Lower leg skin (tissue), 4 donors: ENCODE measurements around the gene TYW3. TPM values are rescaled to one million over a fixed set of nuclear protein-coding genes. Genes with fewer than 3 reads are reported as not detected.
"Not testable (repeated sequence)": the region's sequence is repeated elsewhere in the genome, so short reads cannot be mapped to it uniquely, and the experiment has no call there.

ENCODE experiments used
- DNase-seq, 2 donors: peaks; one replicate each; pipeline ENCODE4 v3.0.0-alpha.2; 2019; ENCODE audit warnings: low spot score in 2 of 2
- H3K4me3 ChIP-seq: fragments of 200-600 bp; sonication (generic); 2 replicates; pipeline ENCODE4 v1.5.1; 2017; ENCODE audit warnings: mild to moderate bottlenecking, low read depth; ENCODE audit not compliant: poor library complexity, severe bottlenecking
- CTCF ChIP-seq, 3 donors: fragments of 450-650 bp; IDR thresholded peaks; one replicate each; pipeline ENCODE4 v1.5.1; 2016; ENCODE audit warnings: antibody characterized with exemption in 3 of 3, mild to moderate bottlenecking in 3 of 3, moderate library complexity in 2 of 3
- POLR2A ChIP-seq, 2 donors: fragments of 450-650 bp; IDR thresholded peaks; one replicate each; pipeline ENCODE4 v1.6.1; 2016 to 2017; ENCODE audit warnings: antibody characterized with exemption in 2 of 2, mild to moderate bottlenecking in 1 of 2, moderate library complexity in 1 of 2
- WGBS, 2 donors: methylation state at CpG; one replicate each; pipeline ENCODE4 v1.1.5; 2018; 5-methylcytosine and 5-hydroxymethylcytosine counted together
- intact Hi-C: fragments of 100-400 bp; cut with DNase I; formaldehyde crosslinking; loops from one replicate; pipeline ENCODE4 v1.15.0; 2023; ENCODE audit warnings: low total_unique reads
- total RNA-seq, 4 donors: library from RNA; depleted of rRNA; stranded (reverse); fragments of >200 nt; gene quantifications; one replicate each; pipeline ENCODE4 v1.1.0, GENCODE V29; 2016

Gene TYW3
- total RNA-seq, 4 donors from 2014 or later: 6.5 to 10.8 (median 8.7) TPM

GRCh38 chr1:74717626-74718025, 15.3 kb upstream of the TYW3 start:
- intact Hi-C loops: no loop called here
- WGBS, 2 donors: 98 to 100% methylated on average over 2 of the region's 2 CpGs
- DNase-seq: no peak
- TF ChIP-seq POLR2A (IDR thresholded peaks at IDR 0.05) (no peak), CTCF (IDR thresholded peaks at IDR 0.05) (no peak)
- no peak overlapping the region for H3K4me3 ChIP-seq

GRCh38 chr1:74726063-74726462, 6.9 kb upstream of the TYW3 start:
- no peak for DNase-seq
- no peak overlapping the region for H3K4me3 ChIP-seq
- TF ChIP-seq POLR2A (IDR thresholded peaks at IDR 0.05) (no peak), CTCF (IDR thresholded peaks at IDR 0.05) (no peak)
- 100% methylated on average over 1 of the region's 1 CpG for WGBS, 2 donors
- intact Hi-C loops: no loop called here

- no peak overlapping the region for H3K4me3 ChIP-seq
- TF ChIP-seq POLR2A (IDR thresholded peaks at IDR 0.05): no peak
- TF ChIP-seq CTCF (IDR thresholded peaks at IDR 0.05): no peak
- WGBS, 2 donors: 30 to 85% methylated on average over 3 of the region's 3 CpGs
- no peak for DNase-seq
- intact Hi-C loops: no loop called here
Observed at GRCh38 chr1:74728736-74729135, 4.2 kb upstream of the TYW3 start.

GRCh38 chr1:74729741-74730478, 3.0 kb upstream of the TYW3 start:
- intact Hi-C loops: no loop called here
- no peak for DNase-seq
- no peak overlapping the region for H3K4me3 ChIP-seq
- 61 to 66% methylated on average over 6 of the region's 6 CpGs for WGBS, 2 donors
- TF ChIP-seq CTCF (IDR thresholded peaks at IDR 0.05) (no peak), POLR2A (IDR thresholded peaks at IDR 0.05) (no peak)

- no peak for DNase-seq
- intact Hi-C loops: no loop called here
- WGBS, 2 donors: 64 to 81% methylated on average over 11 of the region's 11 CpGs
- no peak overlapping the region for H3K4me3 ChIP-seq
- TF ChIP-seq POLR2A (IDR thresholded peaks at IDR 0.05) (no peak), CTCF (IDR thresholded peaks at IDR 0.05) (no peak)
Observed at GRCh38 chr1:74731399-74732052, 1.4 kb upstream of the TYW3 start.

- intact Hi-C loops, DNase-seq: not testable (repeated sequence)
- peak overlapping the region; percentile 48 for H3K4me3 ChIP-seq
- WGBS, 2 donors: 11 to 15% methylated on average over 14 of the region's 17 CpGs
Observed at GRCh38 chr1:74732071-74732946, 643 bp upstream of the TYW3 start.
